Motor neuron (in vitro differentiated cells): ENCODE results near the gene SUPT20HL1. TPM values are rescaled to one million over a fixed set of nuclear protein-coding genes. Genes with fewer than 3 reads are reported as not detected.

Experiments used
- ATAC-seq, 8 experiments: fragments of 200-7000 bp; cut with Tn5 transposase; replicated peaks in 6 of 8; 2 replicates each; pipeline ENCODE4 v1.8.0; 2021; ENCODE audit warnings: mild to moderate bottlenecking in 8 of 8, moderate library complexity in 8 of 8
- H3K27ac ChIP-seq, 2 donors: fragments of 250-450 bp; sonication (Bioruptor Pico); 2 replicates each; pipeline ENCODE4 v1.9.0; 2021; ENCODE audit warnings: antibody characterized with exemption in 2 of 2, mild to moderate bottlenecking in 2 of 2, moderate library complexity in 1 of 2
- H3K4me1 ChIP-seq, 2 donors: fragments of 250-450 bp; sonication (Bioruptor Pico); replicated peaks in 1 of 2; 2 replicates each; pipeline ENCODE4 v1.6.1; 2021; ENCODE audit warnings: antibody characterized with exemption in 2 of 2, mild to moderate bottlenecking in 2 of 2, moderate library complexity in 1 of 2
- H3K4me3 ChIP-seq, 5 donors: fragments of 250-450 bp; sonication (Bioruptor Pico); 2 replicates each; pipeline ENCODE4 v1.9.0; 2021; ENCODE audit warnings: antibody characterized with exemption in 5 of 5, mild to moderate bottlenecking in 5 of 5, moderate library complexity in 4 of 5
- WGBS, 10 experiments: fragments of 450-650 bp; shearing (Covaris generic); methylation state at CpG; one replicate each; pipeline ENCODE4 v1.0.0; 2022; 5-methylcytosine and 5-hydroxymethylcytosine counted together
- in situ Hi-C, 9 experiments: fragments of 400-800 bp; cut with MboI; loops; one replicate each; pipeline ENCODE4 v1.15.0; 2021; ENCODE audit warnings: low sequenced_read_pairs in 9 of 9, low pct_unique_long_range_greater_than_20kb in 2 of 9; ENCODE audit not compliant: unreplicated experiment in 9 of 9
- total RNA-seq, 8 experiments: library from RNA; unstranded; fragments of 300-600 nt; gene quantifications; 2 replicates each; pipeline versions ENCODE4 v1.2.3 to v1.2.4, GENCODE V29; 2022

The SUPT20HL1 gene
- total RNA-seq, 8 experiments from 2014 or later = 0.09 to 0.14 TPM; not detected in 6

GRCh38 chrX:24391389-24391788 lies 30.9 kb downstream of the SUPT20HL1 start:
- 0 to 100% methylated on average over 1 to 2 of the region's 5 CpGs; no CpG with 5 or more reads in 8 of the 10 experiments for WGBS, 10 experiments
- peak in 2 of 8 experiments; percentile 67 to 72 for ATAC-seq
- in situ Hi-C loops = no loop called here
- H3K4me1 ChIP-seq = peaks cover 0 to 3% of the 10 kb centered on the region in 2 donors
- H3K4me3 ChIP-seq = no peak overlapping the region
- H3K27ac ChIP-seq = no peak overlapping the region

DNA sequence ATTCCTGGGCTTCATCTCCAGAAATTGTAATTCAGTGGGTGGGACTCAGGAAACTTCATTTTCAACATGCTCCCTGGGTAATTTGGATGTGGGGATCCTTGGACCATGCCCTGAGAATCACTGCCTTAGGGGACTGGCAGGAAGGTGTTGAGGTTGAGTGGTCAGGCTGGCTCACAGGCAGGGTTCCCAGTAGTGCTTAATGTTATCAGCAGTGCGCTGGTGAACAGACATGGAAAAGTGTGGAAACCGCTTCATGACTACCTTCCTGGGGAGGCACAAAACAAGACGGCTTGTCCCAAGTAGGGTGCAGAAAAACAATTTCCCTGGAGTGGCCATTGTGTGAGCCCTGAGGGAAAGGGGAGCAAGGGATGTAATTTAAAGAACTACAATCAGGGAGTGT lies 31.4 kb downstream of the SUPT20HL1 start:
- H3K4me1 ChIP-seq = peaks cover 0 to 3% of the 10 kb centered on the region in 2 donors
- 88 to 100% methylated on average over 1 to 2 of the region's 3 CpGs; no CpG with 5 or more reads in 8 of the 10 experiments for WGBS, 10 experiments
- no peak overlapping the region for H3K4me3 ChIP-seq
- no peak overlapping the region for H3K27ac ChIP-seq
- no peak for ATAC-seq
- in situ Hi-C loops = no loop called here

DNA sequence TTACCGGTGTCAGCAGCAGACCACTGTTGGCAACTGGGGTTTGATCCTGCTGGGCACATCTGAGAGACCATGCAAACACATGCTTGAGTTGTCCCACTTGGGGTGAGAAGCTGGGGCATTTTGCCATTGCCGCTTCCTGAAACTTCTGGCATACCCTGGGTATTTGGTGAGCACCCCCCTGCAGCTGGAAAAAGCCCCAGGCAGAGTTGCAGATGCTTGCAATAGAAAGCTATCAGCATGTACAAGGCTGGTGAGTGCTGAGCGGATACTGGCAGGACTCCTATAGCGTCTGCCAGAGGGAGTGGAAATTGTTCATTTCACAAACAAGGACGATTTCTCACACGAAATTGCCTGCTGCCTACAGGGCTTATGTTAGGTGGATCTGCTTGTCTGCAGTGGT lies 32.3 kb downstream of the SUPT20HL1 start:
- Histone ChIP-seq H3K4me3 (no peak overlapping the region), H3K4me1 (peaks cover 0 to 3% of the 10 kb centered on the region in 2 donors), H3K27ac (no peak overlapping the region)
- in situ Hi-C loops = no loop called here
- 0 to 100% (median 30%) methylated on average over 1 to 4 of the region's 6 CpGs; no CpG with 5 or more reads in 6 of the 10 experiments for WGBS, 10 experiments
- peak in 1 of 8 experiments; percentile 19 for ATAC-seq

GRCh38 chrX:24395775-24396174 lies 35.3 kb downstream of the SUPT20HL1 start:
- in situ Hi-C loops = no loop called here
- Histone ChIP-seq H3K27ac (no peak overlapping the region), H3K4me3 (no peak overlapping the region), H3K4me1 (peaks cover 0 to 3% of the 10 kb centered on the region in 2 donors)
- peak; percentile 44 to 82 (median 66) for ATAC-seq
- WGBS, 10 experiments = 0 to 15% (median 0%) methylated on average over 1 to 4 of the region's 4 CpGs; no CpG with 5 or more reads in 4 of the 10 experiments

DNA sequence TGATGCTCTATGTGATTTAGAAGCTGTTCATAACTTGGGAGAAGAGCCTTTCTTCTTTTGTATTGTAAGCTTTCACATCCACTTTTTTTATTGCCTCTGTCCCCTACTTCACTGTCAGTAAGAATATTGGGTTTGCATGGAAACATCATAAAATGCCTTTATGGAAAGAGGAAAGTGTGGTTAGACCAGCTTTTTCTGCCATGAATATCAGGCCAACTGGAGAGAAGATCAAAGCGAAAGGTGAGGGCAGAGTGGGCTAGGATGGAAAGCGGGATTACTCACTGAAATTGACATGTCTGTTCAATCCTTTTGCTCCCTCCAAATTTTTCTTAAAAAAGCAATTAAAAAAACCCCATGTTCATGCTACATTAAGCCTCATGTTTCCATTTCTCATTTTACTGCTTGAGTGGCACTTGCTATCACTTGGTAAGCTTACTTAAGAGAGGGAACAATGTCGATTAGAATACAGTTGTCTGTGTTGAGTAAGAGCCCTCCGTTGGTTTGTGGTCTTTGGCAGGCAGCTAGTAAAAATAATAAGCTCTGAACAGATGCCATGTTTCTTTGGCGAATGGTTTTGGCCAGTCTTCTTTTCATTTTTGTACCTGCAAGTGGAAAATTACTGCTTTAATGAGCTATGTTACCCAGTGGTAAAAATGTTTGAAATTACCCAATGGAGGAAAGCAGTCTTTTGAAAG lies 35.9 kb downstream of the SUPT20HL1 start:
- Histone ChIP-seq H3K27ac (no peak overlapping the region), H3K4me3 (no peak overlapping the region), H3K4me1 (peaks cover 0 to 3% of the 10 kb centered on the region in 2 donors)
- WGBS, 10 experiments = 0 to 84% (median 80%) methylated on average over 1 to 5 of the region's 5 CpGs; no CpG with 5 or more reads in 5 of the 10 experiments
- in situ Hi-C loops = no loop called here
- ATAC-seq = no peak

GRCh38 chrX:24396931-24397279 lies 36.5 kb downstream of the SUPT20HL1 start:
- in situ Hi-C loops = no loop called here

GRCh38 chrX:24398766-24399165 lies 38.3 kb downstream of the SUPT20HL1 start:
- ATAC-seq = no peak
- no peaks in the 10 kb centered on the region for H3K4me1 ChIP-seq
- H3K4me3 ChIP-seq = no peak overlapping the region
- in situ Hi-C loops = no loop called here
- no peak overlapping the region for H3K27ac ChIP-seq
- WGBS, 10 experiments = 80% methylated on average over 1 of the region's 2 CpGs; no CpG with 5 or more reads in 9 of the 10 experiments

More at GRCh38 chrX:24396931-24397279, 36.5 kb downstream of the SUPT20HL1 start:
- Histone ChIP-seq H3K4me3 (no peak overlapping the region), H3K4me1 (peaks cover 0 to 3% of the 10 kb centered on the region in 2 donors), H3K27ac (no peak overlapping the region)
- WGBS, 10 experiments = 0 to 100% (median 29%) methylated on average over 1 of the region's 1 CpG; no CpG with 5 or more reads in 6 of the 10 experiments
- no peak for ATAC-seq

- in situ Hi-C loops = no loop called here
- Histone ChIP-seq H3K27ac (no peak overlapping the region), H3K4me1 (no peaks in the 10 kb centered on the region), H3K4me3 (no peak overlapping the region)
- WGBS, 10 experiments = 0 to 100% (median 43%) methylated on average over 1 to 4 of the region's 5 CpGs; no CpG with 5 or more reads in 6 of the 10 experiments
- ATAC-seq = no peak
These were observed 39.1 kb downstream of the SUPT20HL1 start for GRCh38 chrX:24399550-24399949.

DNA sequence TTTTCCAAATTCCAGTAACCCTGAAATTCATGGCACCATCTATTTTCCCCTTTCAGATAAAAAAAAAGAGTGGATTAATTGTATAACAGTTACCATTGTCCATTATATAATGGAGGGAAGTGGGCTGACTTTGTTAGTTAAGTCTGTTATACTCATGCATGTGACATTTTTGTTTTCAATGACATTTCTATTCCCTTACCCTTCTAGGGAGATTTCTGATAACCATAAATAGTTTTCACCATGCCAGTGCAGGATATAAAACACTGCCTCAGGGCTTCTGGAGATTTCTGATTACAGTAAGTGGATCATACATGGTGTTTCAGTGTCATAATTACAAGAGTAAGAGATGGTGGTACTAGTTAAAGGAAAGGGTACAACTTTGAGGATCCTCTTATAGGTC lies 45.5 kb downstream of the SUPT20HL1 start:
- in situ Hi-C loops = no loop called here
- Histone ChIP-seq H3K4me3 (no peak overlapping the region), H3K4me1 (peaks cover 2 to 6% of the 10 kb centered on the region in 2 donors), H3K27ac (no peak overlapping the region)
- no peak for ATAC-seq

Other genes with a start within 250 kb of the SUPT20HL1 start
- 10 to 100 TPM; 11.8 to 44.6 (median 24.1) TPM for gene ZFX, start 210.9 kb upstream of the SUPT20HL1 start, total RNA-seq
- under 1 TPM in 3 of 8 experiments, not detected in 5; 0.14 to 0.21 (median 0.19) TPM for gene SUPT20HL2, start 46.6 kb upstream of the SUPT20HL1 start, total RNA-seq
- 10 to 100 TPM in 3 of 8 experiments, 1 to 10 TPM in 5; 4.8 to 15.3 (median 9.2) TPM for gene PDK3, start 104.6 kb downstream of the SUPT20HL1 start, total RNA-seq